ENCODE data around the gene FIGN. TPM values are rescaled to one million over a fixed set of nuclear protein-coding genes. Genes with fewer than 3 reads are reported as not detected.

Gene FIGN
- total RNA-seq, 4 donors from 2014 or later: 0.42 to 3.1 (median 1.3) TPM

DNA sequence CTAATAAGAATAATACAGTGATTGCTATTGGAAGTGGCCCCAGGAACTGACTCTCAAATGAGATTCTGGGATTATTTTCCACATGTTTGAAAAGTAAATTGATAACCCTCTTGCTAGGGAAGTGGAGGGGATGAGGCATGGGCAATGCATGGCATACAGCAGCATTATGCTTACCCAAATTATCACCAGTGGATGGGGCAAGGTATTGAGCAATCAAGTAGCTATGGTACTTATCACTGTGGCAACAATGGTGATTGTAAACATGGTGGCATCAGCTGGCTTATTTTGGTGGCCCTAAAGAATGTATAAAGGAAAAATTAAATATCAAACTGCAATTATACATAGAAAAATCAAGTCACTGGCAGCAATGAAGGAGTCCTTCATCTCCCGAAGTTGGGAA, 155.1 kb downstream of the FIGN start:
- Histone ChIP-seq H3K4me1 (no peaks in the 10 kb centered on the region), H3K27ac (no peak overlapping the region), H3K27me3 (no peaks in the 10 kb centered on the region), H3K36me3 (no peaks in the 10 kb centered on the region), H3K9me3 (no peaks in the 10 kb centered on the region), H3K4me3 (no peak overlapping the region)
- in situ Hi-C loops (cut with MboI; ENCODE audit: low sequenced_read_pairs in 4 of 4) (no loop called here), intact Hi-C loops (cut with DNase I; ENCODE audit: low total_unique reads) (no loop called here)
- ATAC-seq (no peak), DNase-seq (no peak)
- TF ChIP-seq, protein P1, sequence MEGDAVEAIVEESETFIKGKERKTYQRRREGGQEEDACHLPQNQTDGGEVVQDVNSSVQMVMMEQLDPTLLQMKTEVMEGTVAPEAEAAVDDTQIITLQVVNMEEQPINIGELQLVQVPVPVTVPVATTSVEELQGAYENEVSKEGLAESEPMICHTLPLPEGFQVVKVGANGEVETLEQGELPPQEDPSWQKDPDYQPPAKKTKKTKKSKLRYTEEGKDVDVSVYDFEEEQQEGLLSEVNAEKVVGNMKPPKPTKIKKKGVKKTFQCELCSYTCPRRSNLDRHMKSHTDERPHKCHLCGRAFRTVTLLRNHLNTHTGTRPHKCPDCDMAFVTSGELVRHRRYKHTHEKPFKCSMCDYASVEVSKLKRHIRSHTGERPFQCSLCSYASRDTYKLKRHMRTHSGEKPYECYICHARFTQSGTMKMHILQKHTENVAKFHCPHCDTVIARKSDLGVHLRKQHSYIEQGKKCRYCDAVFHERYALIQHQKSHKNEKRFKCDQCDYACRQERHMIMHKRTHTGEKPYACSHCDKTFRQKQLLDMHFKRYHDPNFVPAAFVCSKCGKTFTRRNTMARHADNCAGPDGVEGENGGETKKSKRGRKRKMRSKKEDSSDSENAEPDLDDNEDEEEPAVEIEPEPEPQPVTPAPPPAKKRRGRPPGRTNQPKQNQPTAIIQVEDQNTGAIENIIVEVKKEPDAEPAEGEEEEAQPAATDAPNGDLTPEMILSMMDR (IDR thresholded peaks at IDR 0.05 in 4 of 5, conservative IDR thresholded peaks at IDR 0.05 in 1 of 5): no peak
- no peak for TF ChIP-seq POLR2A (IDR thresholded peaks at IDR 0.05)

- DNase-seq (no peak), ATAC-seq (no peak)
- Histone ChIP-seq H3K4me3 (no peak overlapping the region), H3K27me3 (no peaks in the 10 kb centered on the region), H3K9me3 (no peaks in the 10 kb centered on the region), H3K36me3 (no peaks in the 10 kb centered on the region), H3K4me1 (no peaks in the 10 kb centered on the region), H3K27ac (no peak overlapping the region)
- TF ChIP-seq, protein P1 (IDR thresholded peaks at IDR 0.05 in 4 of 5, conservative IDR thresholded peaks at IDR 0.05 in 1 of 5): no peak
- no peak for TF ChIP-seq POLR2A (IDR thresholded peaks at IDR 0.05)
- in situ Hi-C loops (cut with MboI; ENCODE audit: low sequenced_read_pairs in 4 of 4) (no loop called here), intact Hi-C loops (cut with DNase I; ENCODE audit: low total_unique reads) (no loop called here)
These were observed 161.5 kb downstream of the FIGN start for GRCh38 chr2:163574309-163574708.

DNA sequence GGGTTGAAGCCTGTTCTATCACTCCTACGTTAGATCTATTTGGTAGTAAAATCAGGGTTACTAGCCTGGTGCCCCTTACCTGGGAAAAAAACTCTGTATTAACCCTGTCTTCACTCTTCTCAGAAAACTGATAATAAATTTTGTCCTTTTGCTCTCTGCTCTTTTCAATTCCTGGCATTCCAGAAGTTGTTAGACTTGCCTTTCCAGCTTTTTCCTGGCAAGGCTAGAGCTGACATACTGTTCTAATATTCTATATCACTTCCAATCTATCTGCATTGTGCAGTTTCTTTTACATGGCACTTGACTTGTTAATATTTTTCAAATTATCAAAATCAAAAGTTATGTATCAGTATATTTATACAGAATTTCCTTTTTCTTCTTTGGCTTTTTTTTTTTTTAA, 162.2 kb downstream of the FIGN start:
- Histone ChIP-seq H3K4me1 (no peaks in the 10 kb centered on the region), H3K4me3 (no peak overlapping the region), H3K9me3 (no peaks in the 10 kb centered on the region), H3K27me3 (no peaks in the 10 kb centered on the region), H3K27ac (no peak overlapping the region), H3K36me3 (no peaks in the 10 kb centered on the region)
- DNase-seq (no peak), ATAC-seq (no peak)
- in situ Hi-C loops (cut with MboI; ENCODE audit: low sequenced_read_pairs in 4 of 4) (no loop called here), intact Hi-C loops (cut with DNase I; ENCODE audit: low total_unique reads) (no loop called here)
- TF ChIP-seq, protein P1 (IDR thresholded peaks at IDR 0.05 in 4 of 5, conservative IDR thresholded peaks at IDR 0.05 in 1 of 5): no peak
- TF ChIP-seq POLR2A (IDR thresholded peaks at IDR 0.05): no peak

DNA sequence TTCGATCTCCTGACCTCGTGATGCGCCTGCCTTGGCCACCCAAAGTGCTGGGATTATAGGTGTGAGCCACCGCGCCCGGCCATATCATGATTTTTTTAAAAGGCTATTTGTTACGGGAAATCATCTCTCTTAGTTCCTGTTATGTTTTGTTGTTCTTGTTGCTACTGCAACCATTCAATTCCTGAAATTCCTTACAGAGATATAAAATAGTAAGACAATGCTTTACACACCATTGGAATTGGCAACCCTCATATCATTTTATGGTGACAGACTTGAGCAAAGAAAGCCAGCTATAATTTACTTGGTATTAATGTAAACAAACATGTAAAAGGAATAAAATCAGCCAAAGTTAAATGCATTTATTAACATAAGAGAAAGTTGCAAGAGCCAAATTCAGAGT, 163.0 kb downstream of the FIGN start:
- ATAC-seq: no peak
- in situ Hi-C loops (cut with MboI; ENCODE audit: low sequenced_read_pairs in 4 of 4): no loop called here

More for the DNA sequence above, 163.0 kb downstream of the FIGN start:
- Histone ChIP-seq H3K27me3 (no peaks in the 10 kb centered on the region), H3K27ac (no peak overlapping the region), H3K36me3 (no peaks in the 10 kb centered on the region), H3K4me1 (no peaks in the 10 kb centered on the region), H3K4me3 (no peak overlapping the region), H3K9me3 (no peaks in the 10 kb centered on the region)
- TF ChIP-seq POLR2A (IDR thresholded peaks at IDR 0.05): no peak
- TF ChIP-seq, protein P1 (IDR thresholded peaks at IDR 0.05 in 4 of 5, conservative IDR thresholded peaks at IDR 0.05 in 1 of 5): no peak
- intact Hi-C loops (cut with DNase I; ENCODE audit: low total_unique reads): no loop called here
- DNase-seq: no peak

Measured in gastrocnemius medialis (tissue), 4 donors.